MM.1S (cell line): Measurements from ENCODE around the gene LRRTM4.

ENCODE experiments used
- DNase-seq: peaks from one replicate; pipeline ENCODE4 v3.0.0-alpha.2; 2015
- H2AFZ ChIP-seq: fragments of 300-600 bp; sonication (generic); 2 replicates; pipeline ENCODE4 v1.6.0; 2016; ENCODE audit warnings: antibody characterized with exemption, low read length
- H3F3A ChIP-seq: fragments of 300-600 bp; sonication (generic); 2 replicates; pipeline ENCODE4 v1.6.1; 2016; ENCODE audit warnings: mild to moderate bottlenecking, antibody characterized with exemption, low read length, moderate library complexity, mixed read lengths; ENCODE audit not compliant: insufficient read depth
- H3K27ac ChIP-seq: fragments of 300-600 bp; sonication (generic); 2 replicates; pipeline ENCODE4 v1.5.1; 2016; ENCODE audit warnings: mild to moderate bottlenecking, low read length
- H3K27me3 ChIP-seq: fragments of 300-600 bp; sonication (generic); replicated peaks from 2 replicates; pipeline ENCODE4 v1.6.0; 2016; ENCODE audit warnings: low read length; ENCODE audit not compliant: insufficient read depth
- H3K36me3 ChIP-seq: fragments of 300-600 bp; sonication (generic); replicated peaks from 2 replicates; pipeline ENCODE4 v1.6.1; 2016; ENCODE audit warnings: mild to moderate bottlenecking, low read length, mixed read lengths; ENCODE audit not compliant: insufficient read depth
- H3K4me1 ChIP-seq: fragments of 300-600 bp; sonication (generic); 2 replicates; pipeline ENCODE4 v1.6.1; 2016; ENCODE audit warnings: low read length, mixed read lengths
- H3K4me2 ChIP-seq: fragments of 300-600 bp; sonication (generic); 2 replicates; pipeline ENCODE4 v1.6.0; 2016; ENCODE audit warnings: low read depth, low read length
- H3K4me3 ChIP-seq: fragments of 300-600 bp; sonication (generic); 2 replicates; pipeline ENCODE4 v1.5.1; 2016; ENCODE audit warnings: low read length, mixed read lengths
- H3K79me2 ChIP-seq: fragments of 300-600 bp; sonication (generic); 2 replicates; pipeline ENCODE4 v1.6.1; 2016; ENCODE audit warnings: mixed run types, low read length, mixed read lengths
- H3K9ac ChIP-seq: fragments of 300-600 bp; sonication (generic); 2 replicates; pipeline ENCODE4 v1.6.1; 2016; ENCODE audit warnings: low read length, mixed read lengths
- H3K9me2 ChIP-seq: fragments of 300-600 bp; sonication (generic); replicated peaks from 2 replicates; pipeline ENCODE4 v1.6.1; 2016; ENCODE audit warnings: mild to moderate bottlenecking, low read length, mixed read lengths; ENCODE audit not compliant: insufficient read depth
- H3K9me3 ChIP-seq: fragments of 300-600 bp; sonication (generic); replicated peaks from 2 replicates; pipeline ENCODE4 v1.6.1; 2016; ENCODE audit warnings: mild to moderate bottlenecking, low read length, mixed read lengths; ENCODE audit not compliant: insufficient read depth
- H4K20me1 ChIP-seq: fragments of 300-600 bp; sonication (generic); 2 replicates; pipeline ENCODE4 v1.6.1; 2016; ENCODE audit warnings: mild to moderate bottlenecking, low read length, moderate library complexity, mixed read lengths; ENCODE audit not compliant: insufficient read depth
- EZH2 ChIP-seq: fragments of 300-600 bp; sonication (generic); optimal IDR thresholded peaks from 2 replicates; pipeline ENCODE3; 2017; ENCODE audit warnings: low read depth, mild to moderate bottlenecking, antibody characterized with exemption, low read length, mixed read lengths
- EZH2phosphoT487 ChIP-seq: fragments of 300-600 bp; sonication (generic); IDR thresholded peaks from 2 replicates; pipeline ENCODE4 v1.6.1; 2018; ENCODE audit warnings: antibody characterized with exemption, low read length
- TF ChIP-seq, protein P1 (sequence below): fragments of 300-600 bp; sonication (generic); IDR thresholded peaks from 2 replicates; pipeline ENCODE4 v1.5.1; 2016; ENCODE audit warnings: antibody characterized with exemption, low read length, mixed read lengths

Gene LRRTM4

GRCh38 chr2:76930056-76930744, 592.0 kb downstream of the LRRTM4 start:
- Histone ChIP-seq H3F3A (no peaks in the 10 kb centered on the region), H3K9me2 (no peaks in the 10 kb centered on the region), H3K4me2 (no peak overlapping the region), H3K79me2 (no peaks in the 10 kb centered on the region), H4K20me1 (no peaks in the 10 kb centered on the region), H3K9ac (no peak overlapping the region), H3K9me3 (no peaks in the 10 kb centered on the region), H2AFZ (no peak overlapping the region), H3K4me3 (no peak overlapping the region), H3K4me1 (no peaks in the 10 kb centered on the region), H3K27ac (no peak overlapping the region), H3K36me3 (no peaks in the 10 kb centered on the region), H3K27me3 (no peaks in the 10 kb centered on the region)
- no peak for DNase-seq
- TF ChIP-seq, protein P1, sequence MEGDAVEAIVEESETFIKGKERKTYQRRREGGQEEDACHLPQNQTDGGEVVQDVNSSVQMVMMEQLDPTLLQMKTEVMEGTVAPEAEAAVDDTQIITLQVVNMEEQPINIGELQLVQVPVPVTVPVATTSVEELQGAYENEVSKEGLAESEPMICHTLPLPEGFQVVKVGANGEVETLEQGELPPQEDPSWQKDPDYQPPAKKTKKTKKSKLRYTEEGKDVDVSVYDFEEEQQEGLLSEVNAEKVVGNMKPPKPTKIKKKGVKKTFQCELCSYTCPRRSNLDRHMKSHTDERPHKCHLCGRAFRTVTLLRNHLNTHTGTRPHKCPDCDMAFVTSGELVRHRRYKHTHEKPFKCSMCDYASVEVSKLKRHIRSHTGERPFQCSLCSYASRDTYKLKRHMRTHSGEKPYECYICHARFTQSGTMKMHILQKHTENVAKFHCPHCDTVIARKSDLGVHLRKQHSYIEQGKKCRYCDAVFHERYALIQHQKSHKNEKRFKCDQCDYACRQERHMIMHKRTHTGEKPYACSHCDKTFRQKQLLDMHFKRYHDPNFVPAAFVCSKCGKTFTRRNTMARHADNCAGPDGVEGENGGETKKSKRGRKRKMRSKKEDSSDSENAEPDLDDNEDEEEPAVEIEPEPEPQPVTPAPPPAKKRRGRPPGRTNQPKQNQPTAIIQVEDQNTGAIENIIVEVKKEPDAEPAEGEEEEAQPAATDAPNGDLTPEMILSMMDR, result no peak

DNA sequence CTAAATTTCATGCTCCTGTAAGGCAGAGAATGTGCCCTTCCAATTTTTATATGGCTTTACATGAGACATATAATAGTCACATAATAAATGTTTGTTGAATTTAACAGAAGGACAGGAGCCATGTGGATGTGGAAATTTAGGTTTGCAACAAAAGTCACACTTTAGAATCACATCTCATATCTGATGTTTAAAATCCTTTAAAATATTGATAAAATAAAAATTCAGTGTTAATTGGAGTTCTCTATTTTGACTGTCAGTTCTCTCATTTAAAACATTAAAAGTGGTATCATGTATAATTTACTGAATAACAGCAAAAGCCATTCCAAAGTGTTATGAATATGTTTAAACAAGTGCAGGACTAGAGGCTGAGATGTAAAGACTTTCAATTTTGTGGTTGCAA, 594.1 kb downstream of the LRRTM4 start:
- H3K9me2 ChIP-seq, result no peaks in the 10 kb centered on the region
- no peaks in the 10 kb centered on the region for H3K27me3 ChIP-seq
- DNase-seq, result no peak
- no peaks in the 10 kb centered on the region for H3K36me3 ChIP-seq
- H3K4me2 ChIP-seq, result no peak overlapping the region
- no peak overlapping the region for H3K27ac ChIP-seq
- no peaks in the 10 kb centered on the region for H4K20me1 ChIP-seq
- no peaks in the 10 kb centered on the region for H3K9me3 ChIP-seq
- H2AFZ ChIP-seq, result no peak overlapping the region
- no peak for TF ChIP-seq EZH2phosphoT487
- TF ChIP-seq, protein P1, result no peak
- TF ChIP-seq EZH2, result no peak
- H3K9ac ChIP-seq, result no peak overlapping the region
- no peaks in the 10 kb centered on the region for H3F3A ChIP-seq
- no peaks in the 10 kb centered on the region for H3K79me2 ChIP-seq
- no peaks in the 10 kb centered on the region for H3K4me1 ChIP-seq
- H3K4me3 ChIP-seq, result no peak overlapping the region

DNA sequence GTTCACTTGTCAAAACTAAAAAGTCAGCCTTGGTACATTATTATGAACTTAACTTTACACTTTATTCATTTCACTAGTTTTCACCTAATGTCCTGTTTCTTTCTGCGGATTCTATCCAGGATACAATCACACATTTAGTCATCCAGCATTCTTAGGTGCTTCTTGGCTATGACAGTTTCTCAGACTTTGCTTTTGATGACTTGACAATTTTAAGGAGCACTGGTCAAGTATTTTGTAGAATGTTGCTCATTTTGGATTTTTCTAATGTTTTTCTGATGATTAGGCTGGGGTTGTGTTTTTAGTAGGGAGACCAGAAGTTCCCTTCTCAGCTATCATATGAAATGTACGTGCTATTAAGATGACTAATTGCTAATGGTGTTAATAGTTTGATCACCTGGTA, 601.2 kb downstream of the LRRTM4 start:
- Histone ChIP-seq H3K4me3 (no peak overlapping the region), H3K36me3 (no peaks in the 10 kb centered on the region), H2AFZ (no peak overlapping the region), H3F3A (no peaks in the 10 kb centered on the region), H3K4me2 (no peak overlapping the region), H3K4me1 (no peaks in the 10 kb centered on the region), H3K27me3 (no peaks in the 10 kb centered on the region), H4K20me1 (no peaks in the 10 kb centered on the region), H3K9ac (no peak overlapping the region), H3K9me3 (0 out of 2 replicates have a peak, but pooled peaks cover 3% of the 10 kb centered on the region), H3K27ac (no peak overlapping the region), H3K79me2 (no peaks in the 10 kb centered on the region), H3K9me2 (no peaks in the 10 kb centered on the region)
- DNase-seq, result no peak
- TF ChIP-seq, protein P1, result no peak
- TF ChIP-seq EZH2phosphoT487, result no peak
- no peak for TF ChIP-seq EZH2
